DMS53 treated with DMSO at 0.1 percent for 48 hours (cell line): ENCODE data around the gene RYR1.
"Not testable (repeated sequence)": the region's sequence is repeated elsewhere in the genome, so short reads cannot be mapped to it uniquely, and the experiment has no call there.

Source experiments
- DNase-seq: peaks from one replicate; lab custom pipeline; 2025; ENCODE audit not compliant: unreplicated experiment; lab: John Stamatoyannopoulos, UW

Gene RYR1

DNA sequence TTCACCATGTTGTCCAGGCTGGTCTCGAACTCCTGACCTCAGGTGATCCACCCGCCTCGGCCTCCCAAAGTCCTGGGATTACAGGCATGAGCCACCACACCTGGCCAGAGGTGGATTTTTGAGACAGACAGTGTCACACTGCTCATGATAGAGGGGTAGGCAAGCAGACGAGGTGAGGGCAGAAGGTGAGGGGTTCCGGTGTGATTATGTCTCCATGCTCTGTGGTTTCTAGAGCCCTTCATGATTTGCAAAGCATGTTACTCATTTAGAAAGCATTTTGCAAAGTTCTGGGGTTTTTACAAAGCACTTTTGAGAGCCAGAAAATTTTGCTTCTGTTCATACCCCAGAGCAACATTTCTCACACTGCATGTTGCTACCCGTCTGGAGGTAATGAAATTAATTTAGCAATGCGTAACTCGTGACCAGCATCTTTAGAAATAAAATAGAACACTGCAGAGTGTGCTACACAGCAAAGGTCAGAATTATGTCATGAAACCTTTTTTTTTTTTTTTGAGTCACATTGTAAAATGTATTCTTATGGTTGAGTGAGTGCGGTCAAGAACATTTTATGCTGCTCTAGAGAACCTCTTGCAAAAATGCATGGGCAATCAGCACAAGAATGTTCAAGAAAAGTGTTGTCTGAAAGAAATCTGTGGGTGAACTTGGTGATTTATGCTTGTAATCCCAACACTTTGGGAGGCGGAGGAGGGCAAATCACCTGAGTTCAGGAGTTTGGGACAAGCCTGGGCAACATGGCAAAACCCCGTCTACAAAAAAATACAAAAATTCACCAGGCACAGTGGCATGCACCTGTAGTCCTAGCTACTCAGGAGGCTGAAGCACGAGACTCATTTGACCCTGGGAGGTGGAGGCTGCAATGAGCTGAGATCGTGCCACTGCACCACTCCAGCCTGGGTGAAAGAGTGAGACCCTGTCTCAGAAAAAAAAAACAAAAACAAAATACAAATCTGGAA, 126.2 kb downstream of the RYR1 start:
- DNase-seq, result no peak

DNA sequence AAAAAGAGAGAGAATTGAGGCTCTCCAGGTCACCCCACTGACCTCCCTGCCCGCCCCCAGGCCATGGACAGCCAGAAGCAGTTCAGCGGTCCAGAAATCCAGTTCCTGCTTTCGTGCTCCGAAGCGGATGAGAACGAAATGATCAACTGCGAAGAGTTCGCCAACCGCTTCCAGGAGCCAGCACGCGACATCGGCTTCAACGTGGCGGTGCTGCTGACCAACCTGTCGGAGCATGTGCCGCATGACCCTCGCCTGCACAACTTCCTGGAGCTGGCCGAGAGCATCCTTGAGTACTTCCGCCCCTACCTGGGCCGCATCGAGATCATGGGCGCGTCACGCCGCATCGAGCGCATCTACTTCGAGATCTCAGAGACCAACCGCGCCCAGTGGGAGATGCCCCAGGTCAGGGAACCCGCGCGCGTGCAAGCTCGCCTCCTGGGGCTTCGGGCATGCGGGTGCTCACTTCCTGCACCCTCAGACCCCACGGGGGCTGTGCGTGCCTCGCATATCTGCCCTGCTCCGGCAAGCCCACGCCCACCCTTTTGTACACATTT, 127.6 kb downstream of the RYR1 start:
- DNase-seq, result no peak

DNA sequence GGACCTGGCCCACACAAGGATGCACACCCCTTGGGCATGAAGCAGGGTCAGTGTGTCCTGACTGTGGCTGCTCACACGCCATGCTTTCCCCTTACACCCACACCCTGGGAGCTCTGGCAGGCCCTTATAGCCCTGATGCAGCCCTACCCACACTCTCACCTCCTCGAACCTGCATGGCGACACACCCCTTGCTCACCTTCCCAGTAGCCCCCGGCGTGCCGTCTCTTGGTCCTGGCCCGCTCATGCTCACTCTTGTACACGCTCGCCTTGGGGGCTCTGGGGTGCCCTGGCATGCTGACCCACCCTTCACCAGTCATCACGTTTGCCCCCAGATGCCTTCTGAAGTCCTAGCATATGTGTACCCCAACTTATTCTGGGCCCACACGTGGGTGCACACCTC, 128.2 kb downstream of the RYR1 start:
- DNase-seq, result no peak

DNA sequence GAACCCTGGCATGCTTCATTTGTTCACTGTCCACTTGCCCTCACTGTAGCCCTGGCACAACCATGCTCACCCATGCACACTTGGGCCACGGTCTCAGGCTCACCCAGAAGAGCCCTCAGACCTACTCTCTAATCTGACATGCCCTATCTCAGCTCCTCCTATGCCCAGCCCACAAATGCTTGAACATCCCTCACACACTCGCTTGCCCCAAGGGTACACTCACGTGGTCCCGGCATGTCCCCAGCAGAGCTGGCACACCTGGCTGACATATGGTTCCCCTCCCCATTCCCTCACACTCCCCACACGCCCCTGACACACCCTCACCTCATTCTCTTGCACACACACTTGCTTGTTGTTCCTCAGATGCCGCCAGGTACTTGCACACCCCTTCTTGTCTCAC, 128.6 kb downstream of the RYR1 start:
- DNase-seq, result no peak

DNA sequence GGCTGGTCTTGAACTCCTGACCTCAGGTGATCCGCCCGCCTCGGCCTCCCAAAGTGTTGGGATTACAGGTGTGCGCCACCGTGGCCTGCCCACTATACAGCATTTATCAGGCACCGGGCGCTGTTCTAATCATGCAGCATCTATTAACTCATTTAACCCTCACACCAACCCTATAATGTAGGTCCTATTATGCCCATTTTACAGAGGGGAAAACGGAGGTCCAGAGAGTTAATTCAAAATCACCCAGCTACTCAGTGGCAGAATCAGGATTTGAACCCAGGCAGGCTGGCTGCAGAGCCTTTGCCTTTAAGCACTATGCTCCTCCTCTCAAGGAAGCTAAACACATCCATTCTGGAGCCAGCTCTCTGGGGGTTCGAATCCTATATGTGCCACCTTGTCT, 130.0 kb downstream of the RYR1 start:
- no peak for DNase-seq

DNA sequence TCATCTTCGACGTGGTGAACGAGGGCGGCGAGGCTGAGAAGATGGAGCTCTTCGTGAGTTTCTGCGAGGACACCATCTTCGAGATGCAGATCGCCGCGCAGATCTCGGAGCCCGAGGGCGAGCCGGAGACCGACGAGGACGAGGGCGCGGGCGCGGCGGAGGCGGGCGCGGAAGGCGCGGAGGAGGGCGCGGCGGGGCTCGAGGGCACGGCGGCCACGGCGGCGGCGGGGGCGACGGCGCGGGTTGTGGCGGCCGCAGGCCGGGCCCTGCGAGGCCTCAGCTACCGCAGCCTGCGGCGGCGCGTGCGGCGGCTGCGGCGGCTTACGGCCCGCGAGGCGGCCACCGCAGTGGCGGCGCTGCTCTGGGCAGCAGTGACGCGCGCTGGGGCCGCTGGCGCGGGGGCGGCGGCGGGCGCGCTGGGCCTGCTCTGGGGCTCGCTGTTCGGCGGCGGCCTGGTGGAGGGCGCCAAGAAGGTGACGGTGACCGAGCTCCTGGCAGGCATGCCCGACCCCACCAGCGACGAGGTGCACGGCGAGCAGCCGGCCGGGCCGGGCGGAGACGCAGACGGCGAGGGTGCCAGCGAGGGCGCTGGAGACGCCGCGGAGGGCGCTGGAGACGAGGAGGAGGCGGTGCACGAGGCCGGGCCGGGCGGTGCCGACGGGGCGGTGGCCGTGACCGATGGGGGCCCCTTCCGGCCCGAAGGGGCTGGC, 131.6 kb downstream of the RYR1 start:
- DNase-seq, result no peak

DNA sequence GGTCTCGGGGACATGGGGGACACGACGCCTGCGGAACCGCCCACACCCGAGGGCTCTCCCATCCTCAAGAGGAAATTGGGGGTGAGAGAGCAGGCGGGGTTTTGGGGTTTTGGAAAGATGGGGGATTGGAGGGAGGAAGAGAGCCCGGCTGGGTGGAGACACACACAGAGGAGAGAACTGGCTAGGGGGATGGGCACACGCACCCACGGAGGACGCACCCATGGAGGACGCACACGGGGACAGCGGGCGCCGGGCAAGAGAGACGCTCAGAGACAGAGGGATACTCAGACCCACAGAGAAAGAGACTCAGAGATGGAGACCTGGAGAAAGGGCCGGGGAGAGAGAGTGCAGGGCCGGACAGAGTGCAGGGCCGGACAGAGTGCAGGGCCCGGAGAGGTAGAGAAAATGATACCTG, 132.2 kb downstream of the RYR1 start:
- no peak for DNase-seq

DNA sequence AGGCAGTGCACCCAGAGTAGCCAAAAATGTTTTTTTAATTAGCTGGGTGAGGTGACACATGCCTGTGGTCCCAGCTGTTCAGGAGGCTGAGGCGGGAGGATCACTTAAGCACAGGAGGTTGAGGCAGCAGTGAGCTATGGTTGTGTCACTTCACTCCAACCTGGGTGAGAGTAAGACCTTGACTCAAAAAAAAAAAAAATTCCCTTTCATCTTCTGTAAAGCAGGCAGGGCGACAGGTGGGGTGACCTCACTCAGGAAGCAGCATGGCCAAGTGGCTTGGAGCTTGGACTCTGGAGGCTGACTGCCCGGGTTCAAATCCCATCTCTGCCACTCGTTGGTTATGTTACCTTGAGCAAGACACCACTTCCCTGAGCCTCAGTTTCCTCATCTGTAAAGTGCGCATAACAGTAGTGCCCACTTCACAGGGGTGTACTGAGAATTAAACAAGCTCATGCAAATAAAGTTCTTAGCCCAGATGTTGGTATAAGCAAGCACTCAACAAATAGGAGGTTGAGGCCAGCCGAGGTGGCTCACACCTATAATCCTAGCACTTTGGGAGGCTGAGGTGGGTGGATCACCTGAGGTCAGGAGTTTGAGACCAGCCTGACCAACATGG, 136.0 kb downstream of the RYR1 start:
- no peak for DNase-seq

DNA sequence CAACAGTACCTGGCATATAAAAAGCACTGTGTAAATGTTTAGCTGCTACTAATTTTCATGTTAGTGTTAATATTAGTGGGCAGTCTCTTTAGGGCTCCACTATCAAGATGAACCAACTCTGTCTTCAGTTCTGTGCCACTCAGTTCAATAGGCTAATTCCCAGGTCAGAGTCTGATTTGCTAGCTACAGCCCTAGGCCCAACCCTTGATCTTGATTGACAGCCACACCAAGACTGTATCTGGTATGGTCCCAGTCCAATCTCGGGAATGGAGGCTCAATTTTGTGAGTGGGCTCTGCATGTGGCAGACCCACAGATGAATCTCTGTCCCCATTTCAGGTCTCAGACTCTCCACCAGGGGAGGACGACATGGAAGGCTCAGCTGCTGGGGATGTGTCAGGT, 138.2 kb downstream of the RYR1 start:
- DNase-seq, result no peak

DNA sequence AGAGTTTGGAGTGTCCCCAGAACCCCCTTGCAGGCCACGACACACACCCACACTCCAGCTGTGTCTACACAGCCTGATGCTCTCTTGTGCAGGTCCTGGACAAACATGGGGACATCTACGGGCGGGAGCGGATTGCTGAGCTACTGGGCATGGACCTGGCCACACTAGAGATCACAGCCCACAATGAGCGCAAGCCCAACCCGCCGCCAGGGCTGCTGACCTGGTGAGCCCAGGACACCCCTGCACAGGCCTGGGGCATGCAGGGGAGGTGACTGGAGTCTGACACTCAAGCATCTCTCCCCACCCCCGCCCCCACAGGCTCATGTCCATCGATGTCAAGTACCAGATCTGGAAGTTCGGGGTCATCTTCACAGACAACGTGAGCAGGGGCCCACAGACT, 144.3 kb downstream of the RYR1 start:
- DNase-seq, result no peak

DNA sequence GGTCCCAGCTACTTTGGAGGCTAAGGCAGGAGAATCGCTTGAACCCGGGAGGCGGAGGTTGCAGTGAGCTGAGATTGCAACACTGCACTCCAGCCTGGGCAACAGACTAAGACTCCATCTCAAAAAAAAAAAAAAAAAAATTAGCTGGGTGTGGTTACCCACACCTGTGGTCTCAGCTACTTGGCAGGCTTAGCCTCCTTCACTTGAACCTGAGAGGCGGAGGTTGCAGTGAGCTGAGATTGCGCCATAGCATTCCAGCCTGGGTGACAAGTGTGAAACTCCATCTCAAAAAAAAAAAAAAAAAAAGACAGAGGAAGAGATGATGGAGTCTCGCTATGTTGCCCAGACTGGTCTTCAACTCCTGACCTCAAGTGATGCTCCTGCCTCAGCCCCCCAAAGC, 145.8 kb downstream of the RYR1 start:
- not testable (repeated sequence) for DNase-seq

DNA sequence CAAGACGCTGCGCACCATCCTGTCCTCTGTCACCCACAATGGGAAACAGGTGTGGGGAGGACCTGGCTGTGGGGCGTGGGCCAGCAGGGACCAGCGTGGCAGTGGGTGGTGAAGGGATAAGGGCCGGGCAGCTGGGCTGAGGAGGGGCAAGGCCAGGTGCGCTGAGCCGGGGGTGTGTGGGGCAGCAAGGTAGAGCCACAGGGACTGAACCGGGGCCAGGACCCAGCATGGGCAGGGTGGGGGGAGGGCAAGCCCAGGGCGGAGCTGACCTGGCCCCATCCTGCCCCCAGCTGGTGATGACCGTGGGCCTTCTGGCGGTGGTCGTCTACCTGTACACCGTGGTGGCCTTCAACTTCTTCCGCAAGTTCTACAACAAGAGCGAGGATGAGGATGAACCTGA, 146.6 kb downstream of the RYR1 start:
- no peak for DNase-seq

DNA sequence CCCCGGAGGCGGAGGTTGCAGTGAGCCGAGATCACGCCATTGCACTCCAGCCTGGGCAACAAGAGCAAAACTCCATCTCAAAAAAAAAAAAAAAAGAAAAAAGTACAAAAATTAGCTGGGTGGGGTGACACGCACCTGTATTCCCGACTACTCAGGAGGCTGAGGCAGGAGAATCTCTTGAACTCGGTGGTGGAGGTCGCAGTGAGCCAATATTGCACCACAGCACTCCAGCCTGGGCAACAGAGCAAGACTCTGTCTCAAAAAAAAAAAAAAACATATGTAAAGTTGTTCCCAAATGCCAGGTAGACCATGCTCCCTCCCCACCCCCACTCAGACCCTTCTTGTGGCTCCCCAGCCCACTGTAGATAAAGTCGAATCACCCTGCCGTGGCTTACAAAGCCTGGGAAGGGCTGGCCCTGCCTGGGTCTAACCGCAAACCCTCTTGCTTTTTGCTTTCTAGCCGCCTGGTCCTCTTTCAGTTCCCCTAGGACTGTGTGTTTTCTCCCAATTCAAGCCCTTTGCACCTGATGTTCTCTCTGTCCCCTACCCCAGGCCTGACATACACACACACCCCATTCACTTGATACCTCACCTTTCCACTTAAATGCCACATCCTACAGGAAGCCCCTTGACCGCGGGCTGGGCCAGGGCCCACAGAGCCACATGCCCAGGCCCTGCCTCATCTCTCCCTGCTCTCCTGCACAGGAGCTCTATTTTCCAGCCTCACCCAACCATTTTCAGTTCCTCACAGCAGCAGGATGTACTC, 149.9 kb downstream of the RYR1 start:
- DNase-seq, result no peak

DNA sequence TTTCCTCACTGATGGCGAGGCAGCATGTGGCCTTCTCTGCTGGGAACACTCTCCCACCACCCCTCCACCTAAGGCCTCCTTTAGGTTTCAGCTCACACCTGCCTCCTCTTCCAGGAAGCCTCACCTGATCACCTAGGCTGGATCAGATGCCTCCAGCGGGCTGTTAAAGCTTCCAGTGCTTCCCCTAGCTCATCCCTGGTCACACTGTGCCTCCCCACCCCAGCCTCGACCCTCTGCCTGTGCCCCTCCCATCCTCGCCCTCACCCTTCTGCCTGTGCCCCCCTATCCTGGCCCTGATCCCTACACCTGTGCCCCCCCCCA, 150.5 kb downstream of the RYR1 start:
- no peak for DNase-seq

DNA sequence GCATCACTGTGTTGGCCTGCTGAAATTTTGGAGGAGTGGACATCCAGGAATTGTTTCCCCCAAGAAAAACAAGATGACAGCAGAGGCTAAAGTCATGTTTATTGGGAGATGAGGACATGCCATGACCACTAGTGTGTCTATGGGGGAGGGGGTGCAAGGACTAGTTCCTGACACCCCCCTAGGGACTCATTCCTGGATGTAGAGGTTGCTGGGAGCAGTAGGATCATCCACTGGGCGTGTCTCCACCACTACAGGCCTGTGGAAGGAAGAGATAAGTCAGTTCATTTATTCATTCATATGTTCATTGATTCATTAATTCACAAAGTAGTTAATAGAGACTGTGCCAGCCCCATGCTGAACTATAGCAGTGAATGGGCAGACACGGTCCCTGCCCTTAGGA, 154.1 kb downstream of the RYR1 start:
- no peak for DNase-seq

DNA sequence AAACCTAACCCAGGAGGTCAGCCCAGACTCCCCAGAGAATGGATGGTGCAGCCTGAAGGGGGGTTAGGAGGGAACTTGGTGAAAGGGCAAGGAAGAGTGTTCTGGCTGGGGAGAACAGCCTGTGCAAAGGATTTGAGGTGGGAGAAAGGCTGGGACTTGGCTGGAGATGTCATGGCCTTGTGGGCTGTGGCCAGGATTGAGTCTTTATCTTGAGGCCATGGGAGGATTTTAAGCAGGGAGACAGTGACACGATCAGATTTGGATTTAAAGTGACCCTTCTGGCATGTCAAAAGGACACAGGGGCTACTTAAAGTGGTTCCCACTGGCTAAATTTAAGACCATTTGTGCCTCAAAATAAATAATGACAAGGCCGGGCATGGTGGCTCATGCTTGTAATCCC, 154.6 kb downstream of the RYR1 start:
- DNase-seq, result no peak

DNA sequence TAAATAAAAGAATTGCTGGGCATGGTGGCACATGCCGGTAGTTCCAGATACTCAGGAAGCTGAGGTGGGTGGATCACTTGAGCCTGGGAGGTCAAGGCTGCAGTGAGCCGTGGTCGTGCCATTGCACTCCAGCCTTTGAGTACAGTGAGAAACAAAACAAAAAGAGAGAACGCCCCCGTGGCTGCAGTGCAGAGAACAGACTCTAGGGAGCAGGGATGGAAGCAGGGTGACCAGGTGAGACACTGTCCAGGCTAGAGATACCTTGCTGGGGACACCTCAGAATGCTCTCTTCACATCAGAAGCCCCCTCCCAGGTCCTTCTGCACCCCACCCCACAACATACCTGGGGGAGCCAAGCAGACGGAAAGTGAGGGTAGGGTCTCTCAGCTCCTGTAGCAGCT, 159.4 kb downstream of the RYR1 start:
- DNase-seq, result no peak

DNA sequence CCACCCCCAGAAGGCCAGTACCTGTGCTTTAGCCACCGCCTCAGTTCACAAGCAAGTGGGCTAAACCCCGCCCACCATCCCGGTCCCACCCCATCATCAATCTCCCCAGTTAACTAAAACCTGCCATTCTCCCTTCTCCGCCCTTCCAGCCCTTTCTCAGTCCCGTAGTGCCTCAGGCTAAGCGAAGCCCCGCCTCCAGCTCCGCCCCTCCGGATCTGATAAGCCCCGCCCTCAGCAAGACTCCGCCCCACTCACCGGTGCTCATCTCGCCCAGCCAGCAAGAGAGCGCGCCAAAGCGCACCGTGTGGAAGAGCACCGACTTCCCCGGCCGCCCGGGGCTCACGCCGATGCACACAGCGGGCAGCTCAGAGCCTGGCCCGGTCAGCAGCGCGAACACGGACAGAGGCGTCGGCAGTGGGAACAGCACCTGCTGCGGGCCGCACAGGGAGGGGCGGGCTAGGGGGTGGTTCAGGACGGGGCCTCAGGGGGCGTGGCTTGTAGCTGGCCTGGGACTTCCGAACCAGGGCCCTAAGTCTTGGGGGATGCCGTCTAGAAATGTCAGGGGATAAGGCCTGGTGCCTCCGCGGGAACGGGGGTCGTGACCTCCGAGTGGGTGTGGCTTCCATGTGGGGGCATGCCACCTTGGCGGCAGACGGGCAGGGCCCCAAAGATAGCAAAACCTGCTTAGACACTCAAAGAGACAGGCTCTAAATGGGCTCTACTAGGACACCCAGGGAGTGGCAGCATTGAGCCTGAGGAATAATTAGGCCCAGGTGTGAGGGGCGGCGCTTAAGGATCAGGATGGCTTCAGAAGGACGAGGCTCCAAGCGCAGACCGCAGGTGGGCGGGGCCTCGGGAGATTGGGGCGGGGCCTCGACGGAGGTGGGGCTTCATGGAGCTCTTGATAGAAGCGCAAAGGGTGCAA, 162.8 kb downstream of the RYR1 start:
- DNase-seq, result peak; percentile 16

DNA sequence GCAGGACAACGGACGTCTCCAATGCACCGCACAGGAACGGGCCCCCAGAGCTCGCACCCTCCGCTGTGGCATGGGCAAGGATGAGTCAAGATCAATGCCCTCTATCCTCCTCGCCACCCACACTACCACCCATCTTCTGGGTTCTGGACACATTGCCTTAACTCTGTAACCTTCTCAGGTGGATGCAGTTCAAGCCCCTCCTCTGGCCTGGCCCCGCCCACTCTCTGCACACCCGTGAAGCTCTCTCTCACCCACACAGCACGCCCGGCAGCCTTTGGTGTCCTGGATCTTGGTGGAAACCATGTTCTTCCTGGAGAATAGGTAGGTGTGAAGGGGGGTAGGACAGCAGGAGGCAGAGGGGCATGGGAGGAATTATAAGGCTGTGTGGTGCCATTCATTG, 163.6 kb downstream of the RYR1 start:
- no peak for DNase-seq

DNA sequence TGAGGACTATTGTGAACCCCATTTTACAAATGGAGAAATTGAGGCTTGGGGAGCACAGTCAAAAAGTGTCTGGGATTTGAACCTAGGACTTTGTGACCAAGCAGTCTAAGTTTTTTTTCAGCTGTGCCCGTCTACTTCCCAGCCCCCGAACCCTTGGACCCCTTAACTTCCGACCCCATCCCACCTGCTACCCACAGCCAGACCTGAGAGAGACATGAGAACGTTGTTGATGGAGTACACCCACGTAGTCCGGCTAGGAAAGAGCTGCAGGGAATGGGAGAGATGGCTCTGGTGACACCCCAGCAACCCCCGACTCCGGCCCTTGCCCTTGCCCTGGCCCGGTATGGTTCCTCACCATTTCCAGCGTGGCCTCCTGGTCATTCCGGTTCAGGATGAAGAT, 166.2 kb downstream of the RYR1 start:
- no peak for DNase-seq
